Colon (tissue), 2 donors: ENCODE data around the gene EDARADD.

Experiments used
- FAIRE-seq: peaks from 2 replicates; lab custom pipeline; 2012; peaks lifted over from hg19 to GRCh38; lab: Jason Lieb, UNC
- donor health status: control.
- donor health status: control.

Gene EDARADD

GRCh38 chr1:236516929-236517704 is 123.0 kb downstream of the EDARADD start:
- FAIRE-seq = no peak

GRCh38 chr1:236518322-236518721 is 124.2 kb downstream of the EDARADD start:
- FAIRE-seq = no peak

GRCh38 chr1:236520445-236521005 is 126.4 kb downstream of the EDARADD start:
- no peak for FAIRE-seq

GRCh38 chr1:236522937-236523703 is 129.0 kb downstream of the EDARADD start:
- no peak for FAIRE-seq

GRCh38 chr1:236523704-236524141 is 129.6 kb downstream of the EDARADD start, which contains the start of gene LGALS8:
LGALS8 (plus strand) TSS chr1:236523982; CDS start chr1:236526071, 2,089 bp downstream.
- FAIRE-seq = no peak

DNA sequence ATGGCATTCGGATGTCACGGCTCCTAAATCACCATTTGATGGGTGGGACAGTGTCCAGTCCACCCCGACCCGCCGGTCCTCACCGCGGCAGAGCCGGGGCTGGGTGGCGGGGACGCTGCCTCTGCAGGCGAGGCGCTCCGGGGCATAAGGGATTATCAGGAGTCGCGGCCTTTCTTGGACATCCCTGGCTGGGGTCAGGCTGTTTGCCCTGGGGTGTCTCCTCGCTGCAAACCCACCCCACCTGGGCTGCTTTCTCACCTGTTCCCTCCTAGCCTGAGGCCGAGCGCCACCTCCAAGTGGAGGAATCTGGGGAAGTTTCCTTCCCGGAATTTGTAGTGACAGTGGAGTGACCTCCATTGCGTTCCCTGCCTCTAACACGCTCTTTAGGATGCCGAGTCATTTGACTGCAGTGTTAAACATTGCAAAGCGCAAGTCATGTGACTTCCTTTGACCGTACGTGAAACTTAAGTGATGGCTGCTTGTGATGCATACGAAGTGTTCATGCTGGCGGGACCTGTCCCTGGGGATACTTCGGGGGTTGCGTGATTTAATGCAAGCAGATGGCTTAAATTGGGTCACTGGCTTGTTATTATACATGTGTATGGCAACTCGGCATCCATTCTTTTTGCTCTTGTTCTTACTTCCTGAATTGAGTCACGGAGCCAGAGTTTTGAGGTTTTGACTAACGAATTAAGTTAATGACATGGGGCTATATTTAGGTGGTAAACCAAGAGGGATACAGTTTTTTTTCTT is 130.2 kb downstream of the EDARADD start:
- no peak for FAIRE-seq

DNA sequence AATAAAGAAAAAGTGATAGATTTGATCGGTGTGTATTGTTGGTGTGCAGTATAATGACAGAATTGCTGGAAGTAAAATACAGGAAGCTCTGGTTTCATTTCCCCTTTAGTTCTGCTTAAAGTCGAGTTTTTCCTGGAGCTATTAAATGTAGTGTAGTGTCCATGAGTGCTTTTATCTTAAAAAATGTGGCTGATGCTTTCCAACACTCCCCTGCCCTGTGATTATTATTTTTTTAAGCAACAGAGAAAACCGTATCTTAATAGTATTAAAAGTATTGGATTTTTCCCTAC is 130.8 kb downstream of the EDARADD start:
- no peak for FAIRE-seq

DNA sequence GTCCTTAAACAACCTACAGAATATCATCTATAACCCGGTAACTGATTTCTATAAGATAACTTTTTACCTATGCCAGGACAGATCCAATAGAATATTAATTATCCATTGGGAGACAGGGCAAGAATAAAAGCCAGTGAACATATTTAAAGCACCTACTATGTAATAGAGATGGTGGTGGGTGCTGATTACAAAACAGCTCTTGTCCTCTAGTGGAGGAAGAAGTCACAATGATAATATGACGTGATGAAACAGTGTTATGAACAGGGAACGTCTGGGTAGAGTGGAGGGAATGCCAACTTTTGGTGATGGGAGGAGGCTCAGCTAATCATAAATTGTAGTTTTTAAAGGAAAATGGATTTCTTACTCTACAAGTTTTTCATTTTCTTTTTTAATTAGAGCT is 132.0 kb downstream of the EDARADD start:
- FAIRE-seq = no peak

- FAIRE-seq = no peak
Measured at GRCh38 chr1:236530286-236530685, 136.2 kb downstream of the EDARADD start.

- no peak for FAIRE-seq
Measured at GRCh38 chr1:236530959-236531358, 136.9 kb downstream of the EDARADD start.

GRCh38 chr1:236532850-236533249 is 138.8 kb downstream of the EDARADD start:
- no peak for FAIRE-seq

- no peak for FAIRE-seq
Measured at GRCh38 chr1:236534151-236534651, 140.1 kb downstream of the EDARADD start.
